Measurements from ENCODE around the gene MED13.
"Not testable (repeated sequence)": the region's sequence is repeated elsewhere in the genome, so short reads cannot be mapped to it uniquely, and the experiment has no call there.

The MED13 gene

DNA sequence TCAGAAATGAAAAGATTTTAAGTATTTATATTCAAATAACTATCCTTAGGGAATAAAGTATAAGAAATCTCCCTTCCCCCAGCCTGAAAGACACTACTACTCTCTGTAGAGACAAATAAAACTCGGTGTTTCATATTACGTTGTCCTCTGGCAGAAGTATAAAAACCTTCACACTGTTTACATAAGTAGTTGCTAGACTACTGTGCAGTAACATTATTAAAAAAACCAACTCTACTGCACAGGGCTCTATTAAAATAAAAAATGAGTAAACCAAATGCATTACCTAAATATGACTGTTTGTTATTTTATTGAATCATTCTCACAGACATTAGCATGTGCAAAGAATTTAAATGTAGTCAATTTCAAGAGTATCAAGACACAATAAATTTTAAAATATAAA, 67.4 kb downstream of the MED13 start:
- no peak for DNase-seq (ENCODE audit: low read depth in 2 of 2)

DNA sequence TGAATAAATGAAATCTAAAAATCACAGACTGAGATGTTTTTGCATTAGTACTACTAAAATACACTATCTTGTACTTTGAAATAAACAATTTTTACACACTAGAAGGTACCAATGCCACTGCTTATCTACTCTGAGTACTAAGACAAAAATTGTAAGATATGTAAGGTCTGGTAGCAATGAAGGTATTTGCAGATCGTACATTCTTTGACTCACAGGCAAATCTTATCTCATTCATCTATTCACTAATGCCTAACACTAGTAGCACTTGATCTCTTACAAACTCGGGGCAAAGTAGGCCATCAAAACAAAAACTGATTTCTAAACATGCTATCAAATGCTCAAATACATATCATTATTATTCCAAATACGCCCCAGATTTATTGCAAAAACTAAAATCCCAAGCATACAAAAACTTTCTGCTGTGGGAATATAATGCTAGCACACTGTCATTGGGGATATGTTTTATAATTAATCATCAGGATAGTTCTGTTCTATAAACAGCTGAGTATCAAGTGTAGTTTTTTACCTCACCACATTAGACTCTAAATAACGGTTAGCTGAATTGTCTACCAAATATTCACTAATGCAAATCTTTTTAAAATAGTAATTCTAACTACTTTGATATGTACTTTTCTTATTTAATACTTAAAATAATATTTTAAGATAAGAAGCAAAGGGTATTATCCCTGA, 68.0 kb downstream of the MED13 start:
- DNase-seq (ENCODE audit: low read depth in 2 of 2) = no peak

DNA sequence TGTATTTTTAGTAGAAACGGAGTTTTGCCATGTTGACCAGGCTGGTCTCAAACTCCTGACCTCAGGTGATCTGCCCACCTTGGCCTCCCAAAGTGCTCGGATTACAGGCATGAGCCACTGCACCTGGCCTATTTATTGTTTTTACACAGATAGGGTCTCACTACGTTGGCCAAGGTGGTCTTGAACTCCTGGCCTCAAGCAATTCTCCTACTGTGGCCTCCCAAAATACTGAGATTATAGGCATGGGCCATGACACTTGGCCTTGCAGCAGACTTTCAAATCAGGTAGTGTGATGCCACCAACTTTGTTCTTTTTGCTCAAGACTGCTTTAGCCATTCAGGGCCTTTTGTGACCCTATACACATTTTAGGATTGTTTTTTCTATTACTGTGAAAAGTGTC, 75.6 kb downstream of the MED13 start:
- DNase-seq (ENCODE audit: low read depth in 2 of 2) = no peak

DNA sequence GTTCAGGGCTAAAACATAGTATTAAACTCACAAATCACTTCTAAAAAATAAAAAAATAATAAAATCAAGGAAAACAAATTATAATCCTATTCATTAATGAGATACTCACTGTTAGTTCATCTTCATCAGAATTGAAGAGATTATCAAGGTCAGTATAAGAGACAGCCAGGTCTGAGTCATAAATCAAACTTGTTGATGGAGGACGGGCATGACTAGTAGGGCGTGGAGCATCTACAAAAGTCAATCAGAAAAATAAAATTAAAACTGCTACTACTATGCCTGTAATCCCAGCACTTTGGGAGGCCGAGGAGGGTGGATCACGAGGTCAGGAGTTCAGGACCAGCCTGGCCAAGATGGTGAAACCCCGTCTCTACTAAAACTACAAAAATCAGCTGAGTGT, 78.2 kb downstream of the MED13 start:
- no peak for DNase-seq (ENCODE audit: low read depth in 2 of 2)

DNA sequence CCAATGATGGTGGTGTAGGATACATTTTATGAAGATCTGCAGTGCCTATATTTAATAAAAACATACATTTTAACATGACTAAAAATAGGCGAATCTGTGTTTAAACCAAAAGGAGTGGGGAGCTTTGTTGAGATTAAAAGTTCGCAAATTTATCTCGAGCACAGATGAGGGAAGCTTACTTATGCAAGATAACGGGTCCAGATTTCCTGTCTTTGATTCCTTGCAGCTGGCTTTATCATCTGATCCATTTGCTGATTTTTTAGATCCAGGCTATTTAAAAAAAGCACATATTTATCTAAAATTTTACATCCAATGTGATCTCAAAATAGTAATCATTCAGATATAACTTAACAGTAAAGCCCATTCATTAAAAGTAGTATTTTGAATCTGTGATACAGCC, 80.3 kb downstream of the MED13 start:
- no peak for DNase-seq (ENCODE audit: low read depth in 2 of 2)

DNA sequence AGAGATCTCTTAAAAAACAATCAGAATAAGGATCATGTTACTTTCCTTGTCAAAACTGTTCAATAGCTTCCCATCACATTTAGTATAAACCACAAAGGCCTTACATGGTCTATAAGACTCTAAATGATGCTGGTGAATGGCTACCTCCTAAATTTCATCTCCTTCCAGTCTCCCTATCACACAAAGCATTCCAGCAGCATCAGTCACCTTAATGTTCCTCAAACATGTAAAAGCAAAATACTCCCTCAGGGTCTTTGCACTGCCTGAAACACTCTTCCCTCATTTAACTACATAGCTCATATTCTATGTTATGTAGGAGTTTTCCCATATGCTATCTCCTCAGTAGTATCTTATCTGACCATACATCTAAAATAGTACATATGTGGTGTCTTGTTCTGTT, 83.8 kb downstream of the MED13 start:
- peak in 1 of 2 experiments; percentile 0 for DNase-seq (ENCODE audit: low read depth in 2 of 2)

DNA sequence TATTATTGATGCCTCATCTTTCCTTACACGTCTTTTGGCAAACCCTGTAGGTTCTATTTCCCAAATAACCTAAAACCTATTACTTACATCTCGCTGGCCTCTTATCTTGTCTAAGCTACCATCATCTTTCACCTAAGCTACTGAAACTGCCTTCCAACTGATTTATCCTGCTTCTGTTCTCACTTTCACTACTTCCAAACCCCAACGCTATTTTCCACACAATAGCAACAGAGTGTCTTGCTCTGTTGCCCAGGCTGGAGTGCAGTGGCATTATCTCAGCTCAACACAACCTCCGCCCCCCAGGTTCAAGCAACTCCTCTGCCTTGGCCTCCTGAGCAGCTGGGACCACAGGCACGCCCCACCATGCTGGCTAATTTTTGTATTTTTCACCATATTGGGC, 84.5 kb downstream of the MED13 start:
- no peak for DNase-seq (ENCODE audit: low read depth in 2 of 2)

DNA sequence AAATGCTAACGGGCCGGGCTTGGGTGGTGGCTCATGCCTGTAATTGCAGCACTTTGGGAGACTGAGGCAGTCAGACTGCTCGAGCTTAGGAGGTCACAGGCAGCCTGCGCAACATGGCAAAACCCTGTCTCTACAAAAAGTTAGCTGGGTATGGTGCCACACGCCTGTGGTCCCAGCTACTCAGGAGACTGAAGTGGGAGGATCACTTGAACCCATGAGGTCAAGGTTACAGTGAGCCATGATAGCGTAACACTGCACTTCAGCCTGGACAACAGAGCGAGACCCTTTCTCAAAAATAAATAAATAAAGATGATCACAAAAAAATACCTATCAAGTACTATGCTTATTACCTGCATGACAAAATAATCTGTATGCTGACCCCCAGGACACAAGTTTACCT, 91.0 kb downstream of the MED13 start:
- DNase-seq (ENCODE audit: low read depth in 2 of 2) = no peak

DNA sequence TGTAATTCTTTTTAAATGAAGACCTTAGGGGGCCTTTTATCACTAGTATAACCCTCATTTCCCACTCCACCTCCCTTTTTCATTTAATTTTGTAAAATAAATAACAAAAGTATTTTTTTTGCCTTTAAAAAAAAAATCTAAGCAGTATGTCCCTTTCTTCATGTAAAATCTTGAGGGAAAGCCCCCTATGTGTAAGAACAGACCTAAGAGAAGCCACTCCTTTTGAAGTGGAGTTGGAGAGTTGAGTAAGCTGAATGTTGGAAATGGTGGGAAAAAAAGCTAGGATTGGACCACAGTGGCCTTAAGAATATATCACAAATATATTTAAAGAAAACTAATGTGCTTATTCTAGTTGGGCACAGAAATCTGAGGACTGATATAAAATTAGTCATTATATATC, 92.8 kb downstream of the MED13 start:
- DNase-seq (ENCODE audit: low read depth in 2 of 2) = no peak

DNA sequence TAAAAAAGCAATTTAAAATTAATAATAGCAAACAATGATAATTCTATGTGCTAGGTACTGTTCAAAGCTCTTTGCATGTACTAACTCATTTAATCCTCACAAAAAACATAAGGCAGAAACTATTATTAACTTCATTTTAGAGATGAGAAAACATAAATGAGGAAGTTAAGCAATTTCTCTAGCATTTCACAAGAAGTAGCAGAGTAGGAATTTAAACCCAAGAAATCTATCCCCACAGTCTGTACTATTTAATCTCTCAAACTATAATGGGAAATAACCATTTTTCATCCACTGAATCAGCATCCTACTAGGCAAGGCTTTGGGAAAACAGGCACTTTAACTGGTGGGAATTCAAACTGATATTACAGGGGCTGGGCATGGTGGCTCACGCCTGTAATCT, 95.0 kb downstream of the MED13 start:
- no peak for DNase-seq (ENCODE audit: low read depth in 2 of 2)

DNA sequence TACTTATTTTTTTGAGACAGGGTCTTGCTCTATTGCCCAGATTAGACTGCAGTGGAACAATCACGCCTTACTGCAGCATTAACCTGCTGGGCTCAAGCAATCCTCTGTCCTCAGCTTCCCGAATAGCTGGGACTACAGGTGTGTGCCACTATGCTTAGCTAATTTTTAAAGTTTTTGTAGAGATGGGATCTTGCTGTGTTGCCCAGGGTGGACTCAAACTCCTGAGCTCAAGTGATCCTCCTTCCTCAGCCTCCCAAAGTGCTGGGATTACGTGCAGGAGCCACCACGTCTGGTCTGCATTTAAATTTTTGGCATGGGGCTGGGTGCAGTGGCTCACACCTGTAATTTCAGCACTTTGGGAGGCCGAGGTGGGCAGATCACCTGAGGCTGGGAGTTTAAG, 96.3 kb downstream of the MED13 start:
- no peak for DNase-seq (ENCODE audit: low read depth in 2 of 2)

DNA sequence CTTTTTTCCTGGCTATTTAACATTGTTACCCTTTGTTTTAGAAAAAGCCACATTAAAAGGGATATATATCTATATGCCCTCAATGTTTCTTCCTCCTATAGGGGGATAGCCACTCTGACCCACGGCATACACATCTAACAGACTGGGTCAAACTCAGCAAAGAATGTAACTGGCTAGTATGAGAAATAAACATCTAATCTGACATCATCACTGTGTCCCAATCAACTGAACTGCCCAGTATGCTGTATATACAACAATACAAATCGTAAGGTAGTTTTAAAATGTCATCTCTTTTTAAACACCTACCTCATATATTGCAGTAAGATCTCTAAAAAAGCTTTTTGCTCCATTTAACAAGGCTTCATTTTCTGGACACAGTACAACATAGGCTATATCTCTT, 97.3 kb downstream of the MED13 start:
- no peak for DNase-seq (ENCODE audit: low read depth in 2 of 2)

DNA sequence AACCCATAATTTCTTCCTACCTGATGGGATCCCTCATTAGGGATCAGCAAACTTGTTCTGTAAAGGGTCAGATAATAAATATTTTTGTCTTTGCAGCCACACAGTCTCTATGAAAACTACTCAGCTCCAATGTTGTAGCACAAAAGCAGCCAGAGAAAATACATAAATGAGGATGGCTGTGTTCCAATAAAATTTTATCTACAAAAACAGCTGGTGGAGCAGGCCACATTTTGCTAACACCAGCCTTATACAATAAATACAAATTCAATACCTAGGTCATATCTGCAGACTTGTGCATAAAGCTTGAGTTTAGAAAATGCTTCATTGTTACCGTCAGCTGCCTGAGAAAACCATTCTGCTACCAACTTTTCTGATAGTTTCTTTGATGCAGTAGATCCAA, 98.9 kb downstream of the MED13 start:
- no peak for DNase-seq (ENCODE audit: low read depth in 2 of 2)

DNA sequence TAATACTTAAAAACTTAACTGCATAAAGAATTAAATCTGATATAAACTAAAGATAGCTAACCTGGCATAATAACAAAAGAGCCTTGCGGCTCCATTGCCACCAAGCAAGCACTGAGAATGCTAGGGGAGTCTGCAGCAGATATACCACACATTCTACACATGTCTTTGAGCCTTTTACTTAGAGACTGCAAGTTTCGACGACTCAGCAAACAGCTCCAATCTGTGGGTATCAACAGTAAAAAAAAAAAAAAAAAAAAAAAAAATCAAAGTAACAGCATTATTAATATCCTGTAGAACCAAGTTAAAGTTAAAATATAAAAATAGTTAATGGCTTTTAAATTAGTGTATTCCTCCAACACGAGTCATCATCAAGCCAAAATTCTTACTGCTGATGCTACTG, 109.5 kb downstream of the MED13 start:
- DNase-seq (ENCODE audit: low read depth in 2 of 2) = no peak

DNA sequence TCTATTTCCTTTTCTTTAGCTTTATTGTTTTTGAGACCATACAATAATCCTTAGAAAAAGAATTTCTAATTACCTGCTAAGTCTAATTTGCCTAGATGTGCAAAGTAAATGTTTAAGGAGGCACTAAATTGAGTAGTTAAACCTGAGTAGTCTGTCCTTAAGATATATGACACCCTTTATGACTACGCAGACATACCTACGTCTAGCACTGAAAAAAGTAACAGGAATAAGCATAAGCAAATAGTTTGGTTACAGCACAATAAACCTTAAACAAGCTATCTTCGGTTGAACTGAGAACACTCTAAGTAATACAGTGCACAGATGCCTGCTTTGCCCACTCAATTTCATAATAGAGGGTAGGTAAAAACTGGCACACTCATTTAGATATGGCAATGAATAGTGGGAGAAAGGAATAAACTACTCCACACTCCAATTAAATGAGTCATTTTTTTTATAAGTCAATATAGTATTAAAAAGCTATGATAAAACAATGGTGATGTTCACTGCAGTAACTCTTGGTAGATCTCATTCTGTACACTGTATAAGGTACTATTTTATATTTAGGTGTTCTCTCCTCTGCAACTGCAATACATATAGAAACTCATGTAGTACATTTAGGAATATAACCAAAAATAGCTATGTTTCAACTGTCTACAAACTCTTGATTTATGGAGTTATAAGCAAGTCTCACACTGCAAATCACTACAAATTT, 117.6 kb downstream of the MED13 start:
- no peak for DNase-seq (ENCODE audit: low read depth in 2 of 2)

DNA sequence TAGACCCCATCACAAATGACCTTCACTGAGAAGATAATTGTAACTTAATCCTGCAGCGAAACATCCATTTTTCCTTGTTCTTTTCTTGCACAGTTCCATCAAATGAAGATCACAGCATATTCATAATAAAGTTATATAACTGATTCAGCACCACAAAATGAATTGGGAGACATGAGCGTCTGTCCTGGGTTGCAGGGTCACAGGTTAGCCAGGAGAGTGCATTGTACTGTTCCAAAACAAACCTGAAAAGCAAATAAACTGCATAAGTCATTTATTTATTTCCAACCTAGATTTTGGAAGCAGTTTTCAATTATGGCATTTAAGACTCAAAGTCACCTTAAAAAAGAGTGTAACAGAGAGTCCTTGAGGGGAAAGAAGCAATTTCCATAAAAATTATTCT, 118.7 kb downstream of the MED13 start:
- DNase-seq (ENCODE audit: low read depth in 2 of 2) = no peak

DNA sequence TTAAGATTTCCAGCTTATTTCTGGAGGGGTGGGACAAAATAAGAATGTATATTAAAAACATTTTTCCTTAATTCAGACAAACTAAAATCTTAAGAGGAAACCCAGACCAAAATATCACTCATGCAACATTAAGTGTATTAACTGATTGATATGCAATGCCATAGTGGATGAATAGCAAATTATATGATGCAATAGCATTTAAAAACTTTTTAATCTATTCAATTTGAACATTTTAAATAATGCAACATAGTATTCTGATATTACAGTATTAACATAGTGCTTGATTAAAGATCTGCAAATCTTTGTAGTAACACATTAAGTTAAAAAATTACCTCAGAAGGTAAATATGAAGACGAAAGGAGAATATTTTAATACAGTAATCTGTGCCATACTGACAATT, 122.0 kb downstream of the MED13 start:
- no peak for DNase-seq (ENCODE audit: low read depth in 2 of 2)

DNA sequence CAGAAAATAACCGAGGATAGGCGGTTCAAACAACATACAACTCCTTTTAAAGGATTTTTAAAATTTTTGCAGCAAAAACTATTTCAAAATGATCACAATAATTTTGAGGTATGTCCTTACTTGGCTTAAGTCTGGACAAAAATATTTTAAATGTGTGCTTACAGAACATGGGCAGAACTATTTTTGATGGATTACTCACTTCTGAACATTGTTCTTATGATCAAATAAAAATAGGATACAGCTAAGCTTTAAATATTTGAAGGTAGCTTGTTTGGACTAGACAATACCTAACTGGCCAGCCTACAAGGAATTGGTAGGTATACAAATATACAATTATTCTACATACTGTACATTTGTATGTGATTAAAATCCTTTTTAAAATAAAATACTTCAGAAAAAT, 123.0 kb downstream of the MED13 start:
- DNase-seq (ENCODE audit: low read depth in 2 of 2) = no peak

DNA sequence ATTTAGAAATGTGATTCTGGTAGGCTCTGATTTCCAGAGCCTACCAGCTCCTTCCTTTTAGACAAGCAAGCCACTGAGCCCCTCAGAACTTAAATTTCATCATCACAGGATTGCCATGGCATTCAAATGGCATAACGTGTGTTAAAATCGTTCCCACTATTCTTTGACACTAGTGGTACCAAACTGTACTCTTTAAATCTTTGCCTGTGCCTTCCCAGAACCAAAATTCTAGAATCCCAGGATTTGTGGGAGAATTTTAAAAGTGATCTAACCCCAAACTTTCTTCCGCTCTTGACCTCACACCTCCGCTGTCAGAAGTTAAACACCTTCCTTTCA, 137.0 kb downstream of the MED13 start:
- no peak for DNase-seq (ENCODE audit: low read depth in 2 of 2)

DNA sequence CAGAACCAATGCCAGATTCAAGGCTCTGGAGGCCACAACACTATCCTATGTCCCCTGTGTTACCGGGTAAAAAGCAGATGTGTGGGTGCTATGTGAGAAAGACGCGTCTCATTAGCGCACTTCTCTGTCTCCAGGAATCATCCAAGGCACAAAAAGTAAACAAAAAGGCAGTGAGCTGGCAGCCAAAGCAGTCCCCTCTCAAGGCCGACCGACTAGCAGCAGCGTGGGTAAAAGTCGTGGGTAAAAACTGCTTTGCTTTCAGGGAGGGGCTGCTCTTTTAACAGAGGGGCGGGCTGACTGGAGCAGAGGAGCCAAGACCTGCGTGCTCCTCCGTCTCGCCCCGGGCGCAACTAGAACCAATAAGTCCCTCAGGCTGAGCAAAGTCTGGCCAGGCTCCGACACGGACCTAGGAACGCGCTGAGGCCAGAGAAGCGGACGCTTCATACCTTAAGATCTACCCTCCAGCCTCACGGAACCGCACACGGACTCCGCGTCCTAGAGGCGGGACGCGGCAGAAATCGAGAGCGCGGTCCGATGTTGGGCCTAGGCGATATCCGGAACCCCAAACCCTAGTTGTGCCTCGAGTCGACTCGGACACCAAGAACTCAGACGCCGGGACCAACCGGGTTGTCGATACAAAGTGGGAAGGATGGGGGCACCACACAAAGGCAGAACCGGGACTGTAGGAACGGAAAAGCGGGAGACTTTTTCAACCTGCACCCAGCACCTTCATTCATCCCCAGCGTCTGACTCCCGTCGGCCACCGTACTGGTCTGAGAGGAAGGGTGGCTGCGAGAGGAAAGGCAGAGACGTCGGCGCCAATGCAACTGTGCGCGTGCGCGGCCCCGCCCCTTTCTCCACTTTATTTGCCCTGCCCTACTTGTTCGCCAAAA, 137.6 kb downstream of the MED13 start, which contains the start of gene INTS2:
TSS of gene INTS2 (minus strand) at position 775 of the 893 bp plus-strand sequence. CDS start 1,338 bp downstream, outside the sequence.
- DNase-seq (ENCODE audit: low read depth in 2 of 2) = peak; percentile 91 to 93

DNA sequence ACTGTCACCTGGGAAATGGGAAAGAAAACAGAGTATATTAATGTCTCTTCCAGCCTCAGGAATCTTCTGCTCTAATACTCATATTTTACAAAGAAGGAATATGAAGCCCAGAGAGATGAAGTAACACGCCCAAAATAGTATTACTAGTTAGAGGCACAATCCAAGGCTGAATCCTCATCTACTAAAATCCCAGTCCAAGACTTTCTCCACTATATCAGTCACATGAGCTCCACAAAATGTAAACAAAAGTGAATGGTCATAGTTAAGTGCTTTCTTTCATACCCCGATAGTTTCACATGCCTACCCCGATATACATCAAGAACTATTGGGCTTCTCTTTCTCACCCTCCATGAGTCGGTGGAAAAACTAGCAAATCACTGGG, 138.3 kb downstream of the MED13 start:
- no peak for DNase-seq (ENCODE audit: low read depth in 2 of 2)

DNA sequence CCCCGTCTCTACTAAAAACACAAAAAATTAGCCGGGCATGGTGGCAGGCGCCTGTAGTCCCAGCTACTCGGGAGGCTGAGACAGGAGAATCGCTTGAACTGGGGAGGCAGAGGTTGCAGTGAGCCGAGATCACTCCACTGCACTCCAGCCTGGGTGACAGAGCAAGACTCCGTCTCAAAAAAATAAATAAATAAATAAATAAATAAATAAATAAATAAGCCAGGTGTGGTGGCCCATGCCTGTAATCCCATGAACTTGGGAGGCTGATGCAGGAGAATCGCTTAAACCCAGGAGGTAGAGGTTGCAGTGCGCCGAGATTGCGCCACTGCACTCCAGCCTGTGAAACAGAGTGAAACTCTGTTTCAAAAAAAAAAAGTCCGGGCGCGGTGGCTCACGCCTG, 149.9 kb downstream of the MED13 start:
- DNase-seq (ENCODE audit: low read depth in 2 of 2) = not testable (repeated sequence)

All from fibroblast of skin of left quadriceps (primary cell).